ENCODE data around the gene RAF1.

DNA sequence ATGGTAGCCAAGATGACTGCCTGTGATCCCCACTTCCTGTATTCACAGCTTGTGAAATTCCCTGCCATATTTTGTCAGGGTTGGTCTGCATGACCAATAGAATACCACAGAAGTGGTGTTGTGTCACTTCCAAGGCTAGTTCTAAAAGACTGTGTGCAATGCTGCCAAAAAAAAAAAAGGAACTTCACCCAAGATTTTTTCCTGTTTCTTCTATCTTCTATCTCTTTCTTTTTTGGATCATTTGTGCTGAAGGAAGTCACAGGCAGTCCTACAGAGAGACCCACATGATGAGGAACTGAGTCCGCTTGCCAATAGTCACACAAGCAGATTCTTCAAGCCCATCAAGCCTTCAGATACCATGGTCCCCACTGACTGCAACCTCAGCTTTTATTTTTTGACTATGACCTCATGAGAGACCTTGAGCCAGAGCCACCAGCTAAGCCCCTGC is 18.1 kb upstream of the RAF1 start:
- TF ChIP-seq TAF1 (IDR thresholded peaks at IDR 0.05; ENCODE audit: borderline replicate concordance, low read depth, low read length) (no peak), POLR2A (IDR thresholded peaks at IDR 0.05; ENCODE audit: low read depth, low read length) (no peak), POLR2AphosphoS5 (IDR thresholded peaks at IDR 0.05; ENCODE audit: low read depth, low read length) (no peak)
